Spinal cord (tissue), 10 donors: ENCODE results near the gene SGF29. TPM values are rescaled to one million over a fixed set of nuclear protein-coding genes. Genes with fewer than 3 reads are reported as not detected.
"Not testable (repeated sequence)": the region's sequence is repeated elsewhere in the genome, so short reads cannot be mapped to it uniquely, and the experiment has no call there.

Experiments used
- DNase-seq, 6 donors: peaks; one replicate each; pipeline versions ENCODE4 v3.0.0 to v3.0.0-alpha.2; 2013 to 2015; ENCODE audit warnings: low spot score in 6 of 6, low read depth in 4 of 6
- H3K27ac ChIP-seq: one replicate; pipeline ENCODE4 v1.5.1; 2013; ENCODE audit warnings: low read depth, low read length, control low read depth
- H3K27me3 ChIP-seq: one replicate; pipeline ENCODE4 v1.6.1; 2013; ENCODE audit warnings: low read length; ENCODE audit not compliant: control insufficient read depth, insufficient read depth
- H3K36me3 ChIP-seq: one replicate; pipeline ENCODE4 v1.6.1; 2013; ENCODE audit warnings: low read length; ENCODE audit not compliant: control insufficient read depth, insufficient read depth
- H3K4me1 ChIP-seq: one replicate; pipeline ENCODE4 v1.6.1; 2013; ENCODE audit warnings: low read length; ENCODE audit not compliant: control insufficient read depth, insufficient read depth
- H3K4me3 ChIP-seq: one replicate; pipeline ENCODE4 v1.5.1; 2013; ENCODE audit warnings: low read depth, low read length, control low read depth
- H3K9me3 ChIP-seq: one replicate; pipeline ENCODE4 v1.6.1; 2013; ENCODE audit warnings: low read length; ENCODE audit not compliant: control insufficient read depth, insufficient read depth
- WGBS: methylation state at CpG from one replicate; pipeline ENCODE4 v1.1.5; 2013; ENCODE audit warnings: missing lambda C conversion rate; ENCODE audit not compliant: insufficient coverage; 5-methylcytosine and 5-hydroxymethylcytosine counted together
- polyA plus RNA-seq, 2 donors: library from polyadenylated mRNA; unstranded; fragments of 120-200 nt; gene quantifications; one replicate each; pipeline ENCODE4 v1.2.1, GENCODE V29; 2013; ENCODE audit not compliant: insufficient read length in 2 of 2
- total RNA-seq, 2 donors: library from RNA; depleted of rRNA in 1 of 2; stranded (reverse); fragments of 120-200 nt in 1 of 2; fragments of >200 nt in 1 of 2; gene quantifications; one replicate each; pipeline versions ENCODE4 v1.2.3 to v1.2.4, GENCODE V29; 2013 to 2014
- donor health status: healthy.

Gene SGF29
- total and polyA plus RNA-seq, 4 donors: 8.6 to 29.6 (median 25.5) TPM

GRCh38 chr16:28545964-28546363 lies 7.8 kb upstream of the SGF29 start:
- not testable (repeated sequence) for H3K27ac ChIP-seq, H3K9me3 ChIP-seq, H3K36me3 ChIP-seq, H3K4me3 ChIP-seq, DNase-seq, H3K27me3 ChIP-seq, H3K4me1 ChIP-seq
- WGBS: 91% methylated on average over 5 of the region's 7 CpGs

DNA sequence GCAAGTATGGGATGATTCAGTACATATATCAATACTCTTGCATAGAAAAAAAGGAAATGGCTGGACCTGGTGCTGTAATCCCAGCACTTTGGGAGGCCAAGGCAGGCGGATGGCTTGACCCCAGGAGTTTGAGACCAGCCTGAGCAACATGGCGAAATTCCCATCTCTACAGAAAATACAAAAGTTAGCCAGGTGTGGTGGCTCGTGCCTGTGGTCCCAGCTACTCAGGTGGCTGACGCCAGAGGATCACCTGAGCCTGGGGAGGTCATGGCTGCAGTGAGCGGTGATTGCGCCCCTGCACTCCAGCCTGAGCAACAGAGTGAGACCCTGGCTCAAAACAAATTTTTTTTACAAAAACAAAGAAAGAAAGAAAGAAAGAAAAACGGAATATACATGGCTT lies 7.1 kb upstream of the SGF29 start:
- Histone ChIP-seq H3K4me3 (no peak overlapping the region), H3K27ac (no peak overlapping the region), H3K36me3 (no peaks in the 10 kb centered on the region), H3K9me3 (no peaks in the 10 kb centered on the region), H3K4me1 (peaks cover 3% of the 10 kb centered on the region), H3K27me3 (no peaks in the 10 kb centered on the region)
- DNase-seq: no peak
- 89% methylated on average over 5 of the region's 7 CpGs for WGBS

DNA sequence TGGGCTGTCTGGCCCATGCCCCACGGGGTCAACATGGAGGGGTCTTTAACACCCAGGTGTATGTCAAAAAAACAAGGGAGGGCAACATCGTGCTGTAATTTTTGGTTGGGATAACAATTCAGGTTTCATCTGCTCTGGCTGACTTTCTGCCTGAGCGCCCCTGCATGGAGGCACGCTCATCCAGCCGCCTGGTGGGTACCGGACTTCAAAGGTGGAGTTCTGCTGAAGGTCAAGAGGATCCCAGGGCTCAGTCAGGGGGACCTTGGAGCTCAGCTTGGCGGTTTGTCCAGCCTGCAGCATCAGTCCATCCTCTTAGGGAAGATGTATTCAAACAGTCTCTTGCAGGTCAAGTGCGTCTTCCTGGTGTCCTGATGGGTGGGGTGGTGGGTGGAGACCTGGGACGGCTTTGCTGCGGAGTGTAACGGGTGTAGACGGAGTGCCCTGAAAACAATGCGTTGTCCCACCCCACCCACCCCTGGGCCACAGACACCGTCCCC lies 5.4 kb upstream of the SGF29 start:
- no peak for DNase-seq
- peaks cover 3% of the 10 kb centered on the region for H3K4me1 ChIP-seq
- no peak overlapping the region for H3K4me3 ChIP-seq
- no peaks in the 10 kb centered on the region for H3K36me3 ChIP-seq
- no peaks in the 10 kb centered on the region for H3K27me3 ChIP-seq
- no peak overlapping the region for H3K27ac ChIP-seq
- 74% methylated on average over 7 of the region's 14 CpGs for WGBS
- no peaks in the 10 kb centered on the region for H3K9me3 ChIP-seq

DNA sequence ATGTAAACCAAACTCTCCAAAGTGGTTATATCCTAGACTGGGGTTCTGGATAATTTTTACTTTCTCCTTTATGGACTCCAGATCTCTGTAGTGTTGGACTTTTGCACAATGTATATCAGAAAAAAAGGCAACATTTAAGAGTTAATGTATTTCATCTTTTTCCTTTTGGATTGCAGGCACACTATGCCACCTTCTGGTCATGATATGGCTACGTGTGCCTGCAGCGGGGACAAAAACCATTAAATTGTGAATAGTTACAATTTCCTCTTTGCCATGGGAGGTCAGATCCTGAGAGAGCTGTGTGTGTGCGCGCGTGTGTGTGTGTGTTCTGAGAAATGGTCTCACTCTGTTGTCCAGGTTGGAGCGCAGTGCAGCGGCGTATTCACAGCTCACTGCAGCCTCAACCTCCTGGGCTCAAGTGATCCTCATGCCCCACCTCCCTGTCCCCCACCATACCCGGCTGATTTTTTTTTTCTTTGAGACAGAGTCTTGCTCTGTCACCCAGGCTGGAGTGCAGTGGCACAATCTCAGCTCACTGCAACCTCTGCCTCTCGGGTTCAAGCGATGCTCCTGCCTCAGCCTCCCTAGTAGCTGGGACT lies 4.3 kb upstream of the SGF29 start:
- no peaks in the 10 kb centered on the region for H3K36me3 ChIP-seq
- WGBS: 54% methylated on average over 9 of the region's 11 CpGs
- no peaks in the 10 kb centered on the region for H3K9me3 ChIP-seq
- no peaks in the 10 kb centered on the region for H3K27me3 ChIP-seq
- peaks cover 9% of the 10 kb centered on the region for H3K4me1 ChIP-seq
- H3K4me3 ChIP-seq: no peak overlapping the region
- DNase-seq: peak in 2 of 6 donors; percentile 49 to 71
- H3K27ac ChIP-seq: no peak overlapping the region

DNA sequence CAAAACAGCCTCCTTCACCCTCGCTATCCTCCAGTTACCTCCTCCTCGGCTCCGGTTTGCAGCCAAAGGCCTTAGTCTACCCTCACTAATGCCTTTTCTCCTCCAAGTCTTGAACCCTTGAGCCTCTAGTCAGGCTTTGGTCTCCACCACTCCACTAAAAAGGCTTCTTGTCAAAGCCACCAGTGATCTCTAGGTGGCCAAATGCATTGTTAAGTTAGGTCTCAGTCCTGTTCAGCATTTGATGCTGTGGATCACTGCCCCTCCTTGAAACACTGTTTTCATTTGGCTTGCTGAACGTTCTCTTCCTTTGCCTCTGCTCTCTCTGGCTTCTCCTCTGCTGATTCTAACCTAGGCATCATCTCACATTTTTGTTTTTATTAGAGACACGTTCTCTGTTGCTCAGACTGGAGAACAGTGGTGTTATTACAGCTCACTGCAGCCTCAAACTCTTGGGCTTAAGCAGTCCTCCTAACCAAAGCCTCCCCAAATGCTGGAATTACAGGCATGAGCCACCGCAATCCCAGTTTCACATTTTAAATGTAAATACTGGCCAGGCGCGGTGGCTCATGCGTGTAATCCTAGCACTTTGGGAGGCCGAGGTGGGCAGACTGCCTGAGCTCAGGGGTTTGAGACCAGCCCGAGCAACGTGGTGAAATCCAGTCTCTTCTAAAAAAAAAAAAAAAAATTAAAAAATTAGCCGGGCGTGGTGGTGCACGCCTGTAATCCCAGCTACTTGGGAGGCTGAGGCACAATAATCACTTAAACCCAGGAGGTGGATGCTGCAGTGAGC lies 1.1 kb downstream of the SGF29 start:
- Histone ChIP-seq H3K4me3 (peak overlapping the region; percentile 48), H3K36me3 (peaks cover 11% of the 10 kb centered on the region), H3K9me3 (no peaks in the 10 kb centered on the region), H3K27ac (no peak overlapping the region), H3K4me1 (peaks cover 12% of the 10 kb centered on the region), H3K27me3 (no peaks in the 10 kb centered on the region)
- 90% methylated on average over 13 of the region's 15 CpGs for WGBS
- no peak for DNase-seq

GRCh38 chr16:28555561-28555960 lies 1.8 kb downstream of the SGF29 start:
- H3K27me3 ChIP-seq: no peaks in the 10 kb centered on the region
- peaks cover 12% of the 10 kb centered on the region for H3K4me1 ChIP-seq
- no peaks in the 10 kb centered on the region for H3K9me3 ChIP-seq
- H3K27ac ChIP-seq: no peak overlapping the region
- DNase-seq: no peak
- peaks cover 11% of the 10 kb centered on the region for H3K36me3 ChIP-seq
- no peak overlapping the region for H3K4me3 ChIP-seq
- 80% methylated on average over 1 of the region's 2 CpGs for WGBS

GRCh38 chr16:28556914-28557320 lies 3.2 kb downstream of the SGF29 start:
- WGBS: no CpG with 5 or more reads among the region's 2 CpGs

GRCh38 chr16:28558456-28558855 lies 4.7 kb downstream of the SGF29 start:
- no CpG with 5 or more reads among the region's 3 CpGs for WGBS
- H3K36me3 ChIP-seq: peaks cover 11% of the 10 kb centered on the region
- no peak overlapping the region for H3K27ac ChIP-seq
- no peaks in the 10 kb centered on the region for H3K9me3 ChIP-seq
- no peak for DNase-seq
- H3K27me3 ChIP-seq: no peaks in the 10 kb centered on the region
- no peak overlapping the region for H3K4me3 ChIP-seq
- H3K4me1 ChIP-seq: peaks cover 9% of the 10 kb centered on the region

More at GRCh38 chr16:28556914-28557320, 3.2 kb downstream of the SGF29 start:
- no peaks in the 10 kb centered on the region for H3K9me3 ChIP-seq
- no peaks in the 10 kb centered on the region for H3K27me3 ChIP-seq
- no peak overlapping the region for H3K4me3 ChIP-seq
- H3K4me1 ChIP-seq: peaks cover 12% of the 10 kb centered on the region
- DNase-seq: peak in 1 of 6 donors; percentile 4
- H3K27ac ChIP-seq: no peak overlapping the region
- H3K36me3 ChIP-seq: peaks cover 11% of the 10 kb centered on the region

DNA sequence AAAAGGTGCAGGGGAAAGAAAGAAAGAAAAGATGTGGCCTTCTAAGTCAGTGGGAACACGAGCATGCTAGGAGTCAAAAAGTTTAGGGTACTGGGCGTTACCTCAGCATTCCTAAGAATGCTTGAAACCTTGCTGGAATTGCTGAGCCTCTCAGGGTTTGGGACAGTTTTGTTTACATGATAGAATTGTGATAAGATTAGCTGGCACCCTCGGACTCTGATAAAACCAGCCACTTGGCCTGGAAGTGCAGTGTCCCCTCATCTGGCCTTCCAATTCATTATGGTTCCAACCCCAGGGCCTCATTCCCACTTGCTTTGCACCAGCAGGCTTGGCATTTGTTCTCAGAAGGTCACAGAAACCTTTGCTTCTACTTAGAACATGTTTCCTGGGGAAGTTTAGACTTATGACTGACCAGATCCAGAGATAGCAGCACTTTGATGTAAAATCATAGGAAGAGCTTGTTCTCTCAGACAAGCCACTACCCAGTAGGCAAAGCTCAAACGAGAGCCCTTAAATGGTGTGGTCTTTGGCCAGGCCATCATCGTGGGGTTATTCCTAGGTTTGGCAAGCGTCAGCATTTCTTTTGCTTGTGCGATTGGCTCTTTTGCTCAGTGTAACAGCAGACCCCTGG lies 8.0 kb downstream of the SGF29 start:
- no peak overlapping the region for H3K27ac ChIP-seq
- no peaks in the 10 kb centered on the region for H3K27me3 ChIP-seq
- 89% methylated on average over 7 of the region's 7 CpGs for WGBS
- H3K4me1 ChIP-seq: no peaks in the 10 kb centered on the region
- peaks cover 17% of the 10 kb centered on the region for H3K36me3 ChIP-seq
- no peaks in the 10 kb centered on the region for H3K9me3 ChIP-seq
- no peak overlapping the region for H3K4me3 ChIP-seq
- DNase-seq: no peak
